GM21619 (cell line): ENCODE measurements around the gene POMGNT1.

Source experiments
- ATAC-seq: cut with Tn5 transposase; IDR thresholded peaks from one replicate; pipeline ENCODE4 v1.9.1; 2021; ENCODE audit not compliant: unreplicated experiment

The POMGNT1 gene

GRCh38 chr1:46183926-46184557, 14.2 kb downstream of the POMGNT1 start:
- ATAC-seq = peak; percentile 62

GRCh38 chr1:46183079-46183847, 15.0 kb downstream of the POMGNT1 start:
- no peak for ATAC-seq

GRCh38 chr1:46181343-46182260, 16.6 kb downstream of the POMGNT1 start:
- ATAC-seq = no peak

DNA sequence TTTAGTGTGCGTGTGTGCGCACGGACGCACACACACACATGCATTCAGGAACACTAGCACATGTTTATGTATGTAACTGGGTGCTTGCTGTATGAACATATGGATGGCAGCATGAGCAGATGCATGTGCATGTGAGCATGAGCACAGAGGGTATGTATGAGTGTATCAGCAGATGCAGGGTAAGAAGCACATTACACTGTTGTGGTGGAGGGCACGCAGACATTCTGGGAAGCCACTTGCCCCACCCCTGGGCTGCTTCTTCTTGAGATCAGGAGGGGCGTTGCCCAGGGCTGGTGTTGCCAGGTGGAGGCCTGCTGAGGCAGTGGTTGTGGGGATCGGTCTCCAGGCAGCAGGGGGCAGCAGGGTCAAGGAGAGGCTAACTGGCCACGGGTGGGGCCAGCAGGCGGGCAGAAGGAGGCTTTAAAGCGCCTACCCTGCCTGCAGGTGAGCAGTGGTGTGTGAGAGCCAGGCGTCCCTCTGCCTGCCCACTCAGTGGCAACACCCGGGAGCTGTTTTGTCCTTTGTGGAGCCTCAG, 18.1 kb downstream of the POMGNT1 start:
- ATAC-seq = no peak

GRCh38 chr1:46179138-46180081, 18.8 kb downstream of the POMGNT1 start:
- ATAC-seq = no peak

DNA sequence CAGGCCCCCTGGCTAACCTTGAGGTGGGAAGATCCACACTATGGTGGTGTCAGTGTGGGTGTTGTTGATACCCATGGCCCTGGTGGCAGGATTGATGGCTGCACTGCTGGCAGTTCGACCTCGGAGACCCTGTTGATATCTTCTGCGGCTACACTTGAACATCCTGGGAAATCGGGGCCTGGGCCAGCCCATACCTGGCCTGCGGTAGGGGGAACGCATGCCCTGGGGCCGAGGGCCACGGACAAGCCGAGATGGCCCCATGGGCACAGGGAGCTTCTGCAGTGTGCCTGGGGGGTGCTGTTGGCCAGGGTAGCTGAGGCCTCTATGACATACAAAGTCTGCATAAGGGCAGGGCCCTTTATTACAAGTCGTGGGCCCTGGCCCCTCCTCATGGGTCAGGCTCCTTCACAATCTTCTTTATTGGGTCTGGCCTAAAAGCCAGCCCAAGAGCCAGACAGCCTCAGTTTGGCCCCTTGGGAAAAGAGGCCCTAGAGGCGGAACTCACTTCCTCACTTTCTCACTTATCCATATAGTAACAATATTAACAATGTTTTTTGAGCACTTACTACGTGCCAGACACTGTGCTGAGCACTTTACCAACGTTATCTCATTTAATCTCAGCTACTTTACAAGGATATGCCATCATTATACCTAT, 21.9 kb downstream of the POMGNT1 start, which contains the start of gene P3R3URF:
TSS of gene P3R3URF (minus strand) at position 278 of the 655 bp plus-strand sequence. CDS start at position 261, 17 bp downstream.
- no peak for ATAC-seq

GRCh38 chr1:46175243-46175642, 23.0 kb downstream of the POMGNT1 start:
- no peak for ATAC-seq

DNA sequence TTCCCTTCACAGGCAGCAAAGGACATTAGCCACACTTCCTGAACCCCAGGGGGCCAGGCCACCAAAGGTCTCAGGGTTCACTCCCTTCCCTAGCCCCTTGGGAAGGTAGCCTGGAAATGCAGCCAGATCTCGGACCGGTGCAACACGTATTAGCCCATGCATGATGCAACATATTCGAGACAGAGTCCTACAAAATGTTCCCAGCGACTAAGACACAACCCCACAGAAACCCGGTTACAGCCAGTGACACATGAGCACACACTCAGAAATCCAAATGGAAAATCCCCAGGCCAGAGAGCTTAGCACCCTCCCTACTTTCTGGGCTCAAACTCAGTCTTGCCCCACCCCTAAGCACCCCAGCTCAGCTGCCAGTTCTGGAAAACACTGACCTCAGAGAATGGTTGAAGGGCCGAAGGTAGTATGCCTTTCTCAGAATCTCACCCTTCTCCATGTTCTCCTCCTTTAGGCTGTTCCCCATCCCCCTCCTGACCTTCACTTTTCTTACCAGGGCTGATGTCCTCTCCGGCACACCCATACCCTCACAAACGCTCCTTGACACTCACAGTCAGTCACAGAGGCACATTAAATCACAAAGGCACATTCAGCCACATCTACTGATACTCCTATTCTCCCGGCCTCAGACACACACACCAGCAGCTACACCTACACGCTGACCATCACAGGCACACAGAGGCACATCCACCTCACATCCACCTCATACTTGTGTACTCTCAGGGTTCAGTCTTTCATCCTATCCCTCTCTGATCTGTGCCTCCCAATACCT, 23.6 kb downstream of the POMGNT1 start, which contains the start of gene TSPAN1:
TSS of gene TSPAN1 (plus strand) at position 640 of the 784 bp plus-strand sequence. CDS start 6,021 bp downstream, outside the sequence.
- ATAC-seq = no peak

GRCh38 chr1:46173361-46173856, 24.8 kb downstream of the POMGNT1 start:
- no peak for ATAC-seq

GRCh38 chr1:46172321-46172720, 25.9 kb downstream of the POMGNT1 start:
- no peak for ATAC-seq

DNA sequence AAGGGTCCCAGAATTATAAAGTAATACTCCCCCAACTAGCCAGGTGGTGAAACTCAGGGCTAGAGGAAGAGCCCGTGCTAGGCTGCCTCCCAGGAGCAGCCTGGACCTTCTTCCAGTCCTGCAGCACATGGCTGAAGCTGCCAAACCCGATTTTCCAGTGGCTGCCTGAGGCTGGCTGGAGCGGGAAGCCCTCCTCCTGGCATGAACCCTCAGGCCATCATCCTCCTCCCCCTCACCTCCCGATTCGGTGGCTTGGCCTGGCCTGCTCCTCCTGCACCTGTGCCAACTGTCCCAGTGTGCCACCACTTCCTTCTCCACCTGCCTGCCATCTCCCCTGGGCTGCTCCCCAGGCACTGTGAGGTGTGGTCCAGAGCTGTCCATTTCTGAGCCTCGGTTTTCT, 26.4 kb downstream of the POMGNT1 start:
- ATAC-seq = no peak

DNA sequence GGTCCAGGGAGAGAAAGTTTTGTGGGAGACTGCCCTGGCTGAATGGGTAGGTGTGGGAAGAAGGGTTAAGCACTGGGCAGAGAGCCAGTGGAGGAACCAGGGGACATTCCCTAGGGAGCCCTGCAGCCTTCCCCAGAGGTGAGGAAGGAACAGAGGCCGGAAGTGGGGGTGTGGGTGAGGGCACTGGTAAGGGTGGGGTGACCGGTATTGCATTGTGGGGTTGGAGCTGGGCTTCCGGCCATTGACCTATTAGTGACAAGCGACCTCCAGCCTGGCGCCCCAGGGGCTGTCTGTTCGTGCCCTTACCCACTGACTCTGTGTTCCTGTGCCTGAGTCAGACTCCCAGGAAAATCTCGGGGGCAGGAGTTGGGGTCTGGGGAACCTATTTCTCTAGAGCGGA, 26.9 kb downstream of the POMGNT1 start:
- ATAC-seq = no peak

- no peak for ATAC-seq
Measured at GRCh38 chr1:46169811-46170454, 28.3 kb downstream of the POMGNT1 start.

GRCh38 chr1:46168477-46168876, 29.8 kb downstream of the POMGNT1 start:
- ATAC-seq = no peak

GRCh38 chr1:46166521-46167462, 31.4 kb downstream of the POMGNT1 start:
- no peak for ATAC-seq

GRCh38 chr1:46160212-46160611, 38.0 kb downstream of the POMGNT1 start:
- ATAC-seq = no peak

- ATAC-seq = no peak
Measured at GRCh38 chr1:46159516-46159915, 38.7 kb downstream of the POMGNT1 start.
